ENCODE data around the gene ADAMTS5.

- TF ChIP-seq, protein P1, sequence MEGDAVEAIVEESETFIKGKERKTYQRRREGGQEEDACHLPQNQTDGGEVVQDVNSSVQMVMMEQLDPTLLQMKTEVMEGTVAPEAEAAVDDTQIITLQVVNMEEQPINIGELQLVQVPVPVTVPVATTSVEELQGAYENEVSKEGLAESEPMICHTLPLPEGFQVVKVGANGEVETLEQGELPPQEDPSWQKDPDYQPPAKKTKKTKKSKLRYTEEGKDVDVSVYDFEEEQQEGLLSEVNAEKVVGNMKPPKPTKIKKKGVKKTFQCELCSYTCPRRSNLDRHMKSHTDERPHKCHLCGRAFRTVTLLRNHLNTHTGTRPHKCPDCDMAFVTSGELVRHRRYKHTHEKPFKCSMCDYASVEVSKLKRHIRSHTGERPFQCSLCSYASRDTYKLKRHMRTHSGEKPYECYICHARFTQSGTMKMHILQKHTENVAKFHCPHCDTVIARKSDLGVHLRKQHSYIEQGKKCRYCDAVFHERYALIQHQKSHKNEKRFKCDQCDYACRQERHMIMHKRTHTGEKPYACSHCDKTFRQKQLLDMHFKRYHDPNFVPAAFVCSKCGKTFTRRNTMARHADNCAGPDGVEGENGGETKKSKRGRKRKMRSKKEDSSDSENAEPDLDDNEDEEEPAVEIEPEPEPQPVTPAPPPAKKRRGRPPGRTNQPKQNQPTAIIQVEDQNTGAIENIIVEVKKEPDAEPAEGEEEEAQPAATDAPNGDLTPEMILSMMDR (IDR thresholded peaks at IDR 0.05) = no peak
- TF ChIP-seq POLR2A (IDR thresholded peaks at IDR 0.05) = no peak
Observed at GRCh38 chr21:26884436-26884835, 82.5 kb downstream of the ADAMTS5 start.

All from stomach (tissue), 4 donors.